ENCODE data around the gene DISC1. TPM values are rescaled to one million over a fixed set of nuclear protein-coding genes. Genes with fewer than 3 reads are reported as not detected.
"Not testable (repeated sequence)": the region's sequence is repeated elsewhere in the genome, so short reads cannot be mapped to it uniquely, and the experiment has no call there.

DISC1 gene
- total RNA-seq, 1 donor from 2014 or later: 13.6 TPM

- Histone ChIP-seq H3K27ac (no peak overlapping the region), H3K4me3 (no peak overlapping the region), H3K9me3 (no peaks in the 10 kb centered on the region), H3K27me3 (ENCODE audit: low read depth) (no peaks in the 10 kb centered on the region), H3K4me1 (peaks cover 4% of the 10 kb centered on the region), H3K36me3 (no peaks in the 10 kb centered on the region)
- intact Hi-C loops (cut with DNase I): no loop called here
- TF ChIP-seq CTCF (IDR thresholded peaks at IDR 0.05): no peak
- ATAC-seq (no peak), DNase-seq (no peak)
These were observed 5.1 kb downstream of the DISC1 start for GRCh38 chr1:231631717-231632116.

- H3K27ac ChIP-seq: no peak overlapping the region
- H3K4me3 ChIP-seq: no peak overlapping the region
- peaks cover 4% of the 10 kb centered on the region for H3K4me1 ChIP-seq
- no peaks in the 10 kb centered on the region for H3K36me3 ChIP-seq
- no peak for DNase-seq
- no peak for TF ChIP-seq CTCF (IDR thresholded peaks at IDR 0.05)
- intact Hi-C loops (cut with DNase I): no loop called here
- no peaks in the 10 kb centered on the region for H3K27me3 ChIP-seq (ENCODE audit: low read depth)
- H3K9me3 ChIP-seq: no peaks in the 10 kb centered on the region
- ATAC-seq: no peak
These were observed 5.5 kb downstream of the DISC1 start for GRCh38 chr1:231632119-231632518.

- H3K4me3 ChIP-seq: no peak overlapping the region
- H3K27ac ChIP-seq: no peak overlapping the region
- ATAC-seq (no peak), DNase-seq (no peak)
- no peaks in the 10 kb centered on the region for H3K27me3 ChIP-seq (ENCODE audit: low read depth)
- intact Hi-C loops (cut with DNase I): no loop called here
- no peak for TF ChIP-seq CTCF (IDR thresholded peaks at IDR 0.05)
- peaks cover under 1% of the 10 kb centered on the region for H3K4me1 ChIP-seq
- H3K9me3 ChIP-seq: no peaks in the 10 kb centered on the region
- no peaks in the 10 kb centered on the region for H3K36me3 ChIP-seq
These were observed 7.9 kb downstream of the DISC1 start for GRCh38 chr1:231634323-231635013.

- H3K4me1 ChIP-seq: no peaks in the 10 kb centered on the region
- DNase-seq (no peak), ATAC-seq (no peak)
- no peak for TF ChIP-seq CTCF (IDR thresholded peaks at IDR 0.05)
- H3K36me3 ChIP-seq: no peaks in the 10 kb centered on the region
- intact Hi-C loops (cut with DNase I): no loop called here
- no peak overlapping the region for H3K27ac ChIP-seq
- no peaks in the 10 kb centered on the region for H3K9me3 ChIP-seq
- H3K27me3 ChIP-seq (ENCODE audit: low read depth): no peaks in the 10 kb centered on the region
- no peak overlapping the region for H3K4me3 ChIP-seq
These were observed 9.6 kb downstream of the DISC1 start for GRCh38 chr1:231636157-231636556.

- intact Hi-C loops (cut with DNase I); H3K36me3 ChIP-seq; H3K9me3 ChIP-seq; H3K27ac ChIP-seq; ATAC-seq; H3K4me1 ChIP-seq; H3K27me3 ChIP-seq (ENCODE audit: low read depth); DNase-seq; H3K4me3 ChIP-seq: not testable (repeated sequence)
These were observed 10.3 kb downstream of the DISC1 start for GRCh38 chr1:231636922-231637321.

GRCh38 chr1:231638647-231639046 lies 12.1 kb downstream of the DISC1 start:
- TF ChIP-seq CTCF (IDR thresholded peaks at IDR 0.05): no peak
- ATAC-seq (no peak), DNase-seq (no peak)
- no peaks in the 10 kb centered on the region for H3K4me1 ChIP-seq
- H3K36me3 ChIP-seq: no peaks in the 10 kb centered on the region
- no peak overlapping the region for H3K27ac ChIP-seq
- intact Hi-C loops (cut with DNase I): no loop called here
- no peak overlapping the region for H3K4me3 ChIP-seq
- H3K27me3 ChIP-seq (ENCODE audit: low read depth): no peaks in the 10 kb centered on the region
- no peaks in the 10 kb centered on the region for H3K9me3 ChIP-seq

Measured in lower lobe of right lung (tissue), 2 donors.